WTC11 (cell line): ENCODE results near the gene PGF. TPM values are rescaled to one million over a fixed set of nuclear protein-coding genes. Genes with fewer than 3 reads are reported as not detected.

ENCODE experiments used
- ATAC-seq: fragments of 200-7000 bp; cut with Tn5 transposase; 2 replicates; pipeline ENCODE4 v1.10.0; 2021; ENCODE audit warnings: mild to moderate bottlenecking, moderate library complexity
- CTCF ChIA-PET: fragments of 300-600 bp; sonication (Branson Sonifier 250); formaldehyde crosslinking; loops from one replicate; lab custom pipeline; 2021; ENCODE audit warnings: antibody characterized with exemption; lab: Charles Lee
- POLR2A ChIA-PET: fragments of 350-600 bp; sonication (Branson Sonifier 250); formaldehyde crosslinking; loops from one replicate; lab custom pipeline; 2021; ENCODE audit warnings: antibody characterized with exemption; lab: Charles Lee
- DNase-seq: peaks from one replicate; pipeline ENCODE4 v3.0.0; 2021; ENCODE audit warnings: low spot score
- H3K27ac Mint-ChIP-seq: 2 replicates; pipeline ENCODE4 v1.8.0; 2021; ENCODE audit warnings: mixed read lengths
- H3K27me3 Mint-ChIP-seq: 2 replicates; pipeline ENCODE4 v1.8.0; 2021; ENCODE audit warnings: low read depth, mild to moderate bottlenecking, moderate library complexity, mixed read lengths
- H3K36me3 Mint-ChIP-seq: 2 replicates; pipeline ENCODE4 v1.8.0; 2021; ENCODE audit warnings: mixed read lengths
- H3K4me1 Mint-ChIP-seq: 2 replicates; pipeline ENCODE4 v1.8.0; 2022; ENCODE audit warnings: mixed read lengths
- H3K4me3 Mint-ChIP-seq: 2 replicates; pipeline ENCODE4 v1.8.0; 2021; ENCODE audit warnings: mild to moderate bottlenecking, moderate library complexity, mixed read lengths
- H3K9me3 Mint-ChIP-seq: 2 replicates; pipeline ENCODE4 v1.8.0; 2021; ENCODE audit warnings: mixed read lengths
- CBFB ChIP-seq: sonication (generic); formaldehyde crosslinking; IDR thresholded peaks from 2 replicates; pipeline ENCODE4 v1.8.1; 2022; ENCODE audit warnings: mild to moderate bottlenecking, low read depth, missing genetic modification reagents
- CREM ChIP-seq: sonication (generic); formaldehyde crosslinking; IDR thresholded peaks from 2 replicates; pipeline ENCODE4 v1.8.1; 2022; ENCODE audit warnings: mild to moderate bottlenecking, missing genetic modification reagents, moderate library complexity
- JUN ChIP-seq: sonication (generic); formaldehyde crosslinking; IDR thresholded peaks from 2 replicates; pipeline ENCODE4 v1.8.0; 2023; ENCODE audit warnings: mild to moderate bottlenecking, missing genetic modification reagents
- MXD4 ChIP-seq: fragments of 250-450 bp; sonication (Bioruptor Pico); IDR thresholded peaks from 2 replicates; pipeline ENCODE4 v1.8.0; 2021; ENCODE audit warnings: mild to moderate bottlenecking, moderate library complexity, borderline replicate concordance
- NFATC4 ChIP-seq: fragments of 250-450 bp; sonication (Bioruptor Pico); IDR thresholded peaks from 2 replicates; pipeline ENCODE4 v1.9.0; 2021; ENCODE audit warnings: mild to moderate bottlenecking
- NFYB ChIP-seq: sonication (generic); formaldehyde crosslinking; conservative IDR thresholded peaks from 2 replicates; pipeline ENCODE4 v1.8.0; 2022; ENCODE audit warnings: low read depth, missing genetic modification reagents
- NR2C2 ChIP-seq: sonication (generic); formaldehyde crosslinking; IDR thresholded peaks from 2 replicates; pipeline ENCODE4 v1.8.0; 2022; ENCODE audit warnings: mild to moderate bottlenecking, missing genetic modification reagents
- SMAD4 ChIP-seq: sonication (generic); formaldehyde crosslinking; IDR thresholded peaks from 2 replicates; pipeline ENCODE4 v1.8.0; 2022; ENCODE audit warnings: mild to moderate bottlenecking, missing genetic modification reagents
- SP1 ChIP-seq: sonication (generic); formaldehyde crosslinking; conservative IDR thresholded peaks from 2 replicates; pipeline ENCODE4 v1.8.1; 2022; ENCODE audit warnings: missing genetic modification reagents
- TCF7 ChIP-seq: sonication (generic); formaldehyde crosslinking; IDR thresholded peaks from 2 replicates; pipeline ENCODE4 v1.8.0; 2022; ENCODE audit warnings: mild to moderate bottlenecking, low read depth, missing genetic modification reagents, moderate library complexity
- ZBTB21 ChIP-seq: sonication (generic); formaldehyde crosslinking; IDR thresholded peaks from 2 replicates; pipeline ENCODE4 v1.8.1; 2023; ENCODE audit warnings: mild to moderate bottlenecking, missing genetic modification reagents, borderline replicate concordance
- ZNF232 ChIP-seq: sonication (generic); formaldehyde crosslinking; IDR thresholded peaks from 2 replicates; pipeline ENCODE4 v1.8.0; 2022; ENCODE audit warnings: mild to moderate bottlenecking, missing genetic modification reagents
- total RNA-seq: library from RNA; stranded (reverse); gene quantifications from 3 replicates; pipeline ENCODE4 v1.2.3, GENCODE V29; 2021
- TF ChIP-seq, protein P1 (sequence below): sonication (generic); formaldehyde crosslinking; IDR thresholded peaks from 2 replicates; pipeline ENCODE4 v1.8.0; 2023; ENCODE audit warnings: missing genetic modification reagents
- TF ChIP-seq, protein P2 (sequence below): sonication (generic); formaldehyde crosslinking; IDR thresholded peaks from 2 replicates; pipeline ENCODE4 v1.8.1; 2023; ENCODE audit warnings: mild to moderate bottlenecking, missing genetic modification reagents, moderate library complexity
- TF ChIP-seq, protein P3 (sequence below): sonication (generic); formaldehyde crosslinking; IDR thresholded peaks from 2 replicates; pipeline ENCODE4 v1.8.1; 2022; ENCODE audit warnings: mild to moderate bottlenecking, moderate library complexity, missing genetic modification reagents
- TF ChIP-seq, protein P4 (sequence below): fragments of 250-450 bp; sonication (Bioruptor Pico); IDR thresholded peaks from 2 replicates; pipeline ENCODE4 v1.9.0; 2021; ENCODE audit warnings: mild to moderate bottlenecking
- TF ChIP-seq, protein P5 (sequence below): sonication (generic); formaldehyde crosslinking; IDR thresholded peaks from 2 replicates; pipeline ENCODE4 v1.8.1; 2023; ENCODE audit warnings: mild to moderate bottlenecking, missing genetic modification reagents, moderate library complexity
- TF ChIP-seq, protein P6 (sequence below): sonication (generic); formaldehyde crosslinking; IDR thresholded peaks from 2 replicates; pipeline ENCODE4 v1.8.0; 2022; ENCODE audit warnings: missing genetic modification reagents
- TF ChIP-seq, protein P7 (sequence below): sonication (generic); formaldehyde crosslinking; IDR thresholded peaks from 2 replicates; pipeline ENCODE4 v1.8.0; 2022; ENCODE audit warnings: mild to moderate bottlenecking, missing genetic modification reagents
- TF ChIP-seq, protein P8 (sequence below): sonication (generic); formaldehyde crosslinking; IDR thresholded peaks from 2 replicates; pipeline ENCODE4 v1.8.1; 2022; ENCODE audit warnings: mild to moderate bottlenecking, missing genetic modification reagents, moderate library complexity, borderline replicate concordance
- TF ChIP-seq, protein P9 (sequence below): sonication (generic); formaldehyde crosslinking; IDR thresholded peaks from 2 replicates; pipeline ENCODE4 v1.8.0; 2022; ENCODE audit warnings: mild to moderate bottlenecking, missing genetic modification reagents

Gene PGF
- total RNA-seq, 1 experiment from 2014 or later, result 6.7 TPM

DNA sequence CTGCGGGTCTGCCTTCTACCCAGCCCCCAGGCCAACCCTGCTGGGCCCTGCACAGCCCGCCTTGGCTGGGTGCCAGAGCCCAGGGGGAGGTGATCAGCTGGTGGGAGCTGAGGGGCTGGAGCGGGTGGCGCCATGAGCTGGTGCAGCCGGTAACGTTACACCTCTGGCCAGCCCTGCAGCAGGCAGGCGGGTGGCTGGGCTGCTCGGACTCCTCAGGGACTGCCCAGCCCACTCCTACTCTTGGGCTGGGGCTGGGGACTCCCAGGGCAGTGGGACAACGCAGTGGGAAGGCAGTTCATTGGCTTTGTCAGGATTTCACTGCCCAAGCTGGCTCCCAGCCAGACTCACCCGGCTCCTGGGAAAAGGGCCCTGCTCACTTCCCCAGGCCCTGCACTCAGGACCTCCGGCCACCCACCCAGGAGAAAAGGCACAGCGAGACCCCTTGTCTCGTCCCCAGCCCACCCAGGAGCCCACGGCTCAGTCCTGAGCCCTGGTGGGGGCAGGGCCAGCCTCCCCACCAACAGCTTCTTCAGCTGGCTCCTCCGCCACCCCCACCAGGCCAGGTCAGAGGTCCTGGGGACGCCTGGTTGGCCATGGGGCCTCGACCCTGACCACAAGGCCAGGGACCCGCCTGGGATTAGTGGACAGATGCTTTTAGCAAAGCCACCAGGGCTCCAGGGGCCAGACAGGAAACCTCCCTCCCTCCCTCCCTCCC, 1.0 kb downstream of the PGF start (continued):
- TF ChIP-seq, protein P1, sequence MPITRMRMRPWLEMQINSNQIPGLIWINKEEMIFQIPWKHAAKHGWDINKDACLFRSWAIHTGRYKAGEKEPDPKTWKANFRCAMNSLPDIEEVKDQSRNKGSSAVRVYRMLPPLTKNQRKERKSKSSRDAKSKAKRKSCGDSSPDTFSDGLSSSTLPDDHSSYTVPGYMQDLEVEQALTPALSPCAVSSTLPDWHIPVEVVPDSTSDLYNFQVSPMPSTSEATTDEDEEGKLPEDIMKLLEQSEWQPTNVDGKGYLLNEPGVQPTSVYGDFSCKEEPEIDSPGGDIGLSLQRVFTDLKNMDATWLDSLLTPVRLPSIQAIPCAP (CRISPR knock-in tag), result no peak
- TF ChIP-seq ZNF232 (CRISPR knock-in tag), result no peak
- TF ChIP-seq, protein P2, sequence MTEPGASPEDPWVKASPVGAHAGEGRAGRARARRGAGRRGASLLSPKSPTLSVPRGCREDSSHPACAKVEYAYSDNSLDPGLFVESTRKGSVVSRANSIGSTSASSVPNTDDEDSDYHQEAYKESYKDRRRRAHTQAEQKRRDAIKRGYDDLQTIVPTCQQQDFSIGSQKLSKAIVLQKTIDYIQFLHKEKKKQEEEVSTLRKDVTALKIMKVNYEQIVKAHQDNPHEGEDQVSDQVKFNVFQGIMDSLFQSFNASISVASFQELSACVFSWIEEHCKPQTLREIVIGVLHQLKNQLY (CRISPR knock-in tag), result no peak
- TF ChIP-seq, protein P3, sequence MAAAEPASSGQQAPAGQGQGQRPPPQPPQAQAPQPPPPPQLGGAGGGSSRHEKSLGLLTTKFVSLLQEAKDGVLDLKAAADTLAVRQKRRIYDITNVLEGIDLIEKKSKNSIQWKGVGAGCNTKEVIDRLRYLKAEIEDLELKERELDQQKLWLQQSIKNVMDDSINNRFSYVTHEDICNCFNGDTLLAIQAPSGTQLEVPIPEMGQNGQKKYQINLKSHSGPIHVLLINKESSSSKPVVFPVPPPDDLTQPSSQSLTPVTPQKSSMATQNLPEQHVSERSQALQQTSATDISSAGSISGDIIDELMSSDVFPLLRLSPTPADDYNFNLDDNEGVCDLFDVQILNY, result no peak
- TF ChIP-seq, protein P4, sequence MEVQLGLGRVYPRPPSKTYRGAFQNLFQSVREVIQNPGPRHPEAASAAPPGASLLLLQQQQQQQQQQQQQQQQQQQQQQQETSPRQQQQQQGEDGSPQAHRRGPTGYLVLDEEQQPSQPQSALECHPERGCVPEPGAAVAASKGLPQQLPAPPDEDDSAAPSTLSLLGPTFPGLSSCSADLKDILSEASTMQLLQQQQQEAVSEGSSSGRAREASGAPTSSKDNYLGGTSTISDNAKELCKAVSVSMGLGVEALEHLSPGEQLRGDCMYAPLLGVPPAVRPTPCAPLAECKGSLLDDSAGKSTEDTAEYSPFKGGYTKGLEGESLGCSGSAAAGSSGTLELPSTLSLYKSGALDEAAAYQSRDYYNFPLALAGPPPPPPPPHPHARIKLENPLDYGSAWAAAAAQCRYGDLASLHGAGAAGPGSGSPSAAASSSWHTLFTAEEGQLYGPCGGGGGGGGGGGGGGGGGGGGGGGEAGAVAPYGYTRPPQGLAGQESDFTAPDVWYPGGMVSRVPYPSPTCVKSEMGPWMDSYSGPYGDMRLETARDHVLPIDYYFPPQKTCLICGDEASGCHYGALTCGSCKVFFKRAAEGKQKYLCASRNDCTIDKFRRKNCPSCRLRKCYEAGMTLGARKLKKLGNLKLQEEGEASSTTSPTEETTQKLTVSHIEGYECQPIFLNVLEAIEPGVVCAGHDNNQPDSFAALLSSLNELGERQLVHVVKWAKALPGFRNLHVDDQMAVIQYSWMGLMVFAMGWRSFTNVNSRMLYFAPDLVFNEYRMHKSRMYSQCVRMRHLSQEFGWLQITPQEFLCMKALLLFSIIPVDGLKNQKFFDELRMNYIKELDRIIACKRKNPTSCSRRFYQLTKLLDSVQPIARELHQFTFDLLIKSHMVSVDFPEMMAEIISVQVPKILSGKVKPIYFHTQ (CRISPR knock-in tag), result no peak
- TF ChIP-seq, protein P5, sequence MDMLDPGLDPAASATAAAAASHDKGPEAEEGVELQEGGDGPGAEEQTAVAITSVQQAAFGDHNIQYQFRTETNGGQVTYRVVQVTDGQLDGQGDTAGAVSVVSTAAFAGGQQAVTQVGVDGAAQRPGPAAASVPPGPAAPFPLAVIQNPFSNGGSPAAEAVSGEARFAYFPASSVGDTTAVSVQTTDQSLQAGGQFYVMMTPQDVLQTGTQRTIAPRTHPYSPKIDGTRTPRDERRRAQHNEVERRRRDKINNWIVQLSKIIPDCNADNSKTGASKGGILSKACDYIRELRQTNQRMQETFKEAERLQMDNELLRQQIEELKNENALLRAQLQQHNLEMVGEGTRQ (CRISPR knock-in tag), result no peak

DNA sequence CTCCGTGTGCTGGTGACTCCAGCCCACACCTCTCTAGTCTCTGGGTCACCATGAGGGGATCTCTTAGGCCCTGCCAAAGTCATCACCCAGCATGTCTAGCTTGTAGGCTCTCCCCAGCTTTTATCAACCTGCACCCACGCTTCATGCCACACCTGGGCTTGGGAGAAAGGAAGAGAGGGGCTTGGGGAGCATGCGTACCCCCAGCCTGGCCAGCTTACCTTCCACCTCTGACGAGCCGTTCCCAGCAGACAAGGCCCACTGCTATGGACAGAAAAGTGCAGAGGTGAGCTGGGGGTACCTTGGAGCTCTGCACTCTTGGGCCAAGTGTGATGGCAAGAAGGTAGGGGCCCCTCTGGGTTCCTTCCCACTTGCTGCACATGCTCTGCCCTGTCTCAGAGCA, 1.7 kb downstream of the PGF start:
- Mint-ChIP-seq H3K36me3 (no peaks in the 10 kb centered on the region), H3K9me3 (no peaks in the 10 kb centered on the region), H3K4me1 (peaks cover 12% of the 10 kb centered on the region), H3K27ac (no peak overlapping the region; the same call in 1 of the 2 replicates), H3K27me3 (peaks cover 15% of the 10 kb centered on the region), H3K4me3 (no peak overlapping the region)
- ChIA-PET POLR2A (no interaction called here), CTCF (interaction anchor here (0.6 to 3.0 kb wide), 5 partner anchors 8 to 116 kb away, joined by 3 to 54 read pairs (median 3); partner anchors contain the start of gene ZC2HC1C)
- ATAC-seq (no peak), DNase-seq (no peak)
- TF ChIP-seq, protein P6, sequence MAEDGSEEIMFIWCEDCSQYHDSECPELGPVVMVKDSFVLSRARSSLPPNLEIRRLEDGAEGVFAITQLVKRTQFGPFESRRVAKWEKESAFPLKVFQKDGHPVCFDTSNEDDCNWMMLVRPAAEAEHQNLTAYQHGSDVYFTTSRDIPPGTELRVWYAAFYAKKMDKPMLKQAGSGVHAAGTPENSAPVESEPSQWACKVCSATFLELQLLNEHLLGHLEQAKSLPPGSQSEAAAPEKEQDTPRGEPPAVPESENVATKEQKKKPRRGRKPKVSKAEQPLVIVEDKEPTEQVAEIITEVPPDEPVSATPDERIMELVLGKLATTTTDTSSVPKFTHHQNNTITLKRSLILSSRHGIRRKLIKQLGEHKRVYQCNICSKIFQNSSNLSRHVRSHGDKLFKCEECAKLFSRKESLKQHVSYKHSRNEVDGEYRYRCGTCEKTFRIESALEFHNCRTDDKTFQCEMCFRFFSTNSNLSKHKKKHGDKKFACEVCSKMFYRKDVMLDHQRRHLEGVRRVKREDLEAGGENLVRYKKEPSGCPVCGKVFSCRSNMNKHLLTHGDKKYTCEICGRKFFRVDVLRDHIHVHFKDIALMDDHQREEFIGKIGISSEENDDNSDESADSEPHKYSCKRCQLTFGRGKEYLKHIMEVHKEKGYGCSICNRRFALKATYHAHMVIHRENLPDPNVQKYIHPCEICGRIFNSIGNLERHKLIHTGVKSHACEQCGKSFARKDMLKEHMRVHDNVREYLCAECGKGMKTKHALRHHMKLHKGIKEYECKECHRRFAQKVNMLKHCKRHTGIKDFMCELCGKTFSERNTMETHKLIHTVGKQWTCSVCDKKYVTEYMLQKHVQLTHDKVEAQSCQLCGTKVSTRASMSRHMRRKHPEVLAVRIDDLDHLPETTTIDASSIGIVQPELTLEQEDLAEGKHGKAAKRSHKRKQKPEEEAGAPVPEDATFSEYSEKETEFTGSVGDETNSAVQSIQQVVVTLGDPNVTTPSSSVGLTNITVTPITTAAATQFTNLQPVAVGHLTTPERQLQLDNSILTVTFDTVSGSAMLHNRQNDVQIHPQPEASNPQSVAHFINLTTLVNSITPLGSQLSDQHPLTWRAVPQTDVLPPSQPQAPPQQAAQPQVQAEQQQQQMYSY (CRISPR knock-in tag), result no peak
- no peak for TF ChIP-seq NR2C2
- no peak for TF ChIP-seq SP1 (CRISPR knock-in tag)
- no peak for TF ChIP-seq TCF7 (CRISPR knock-in tag)
- no peak for TF ChIP-seq ZBTB21
- TF ChIP-seq, protein P2 (CRISPR knock-in tag), result no peak
- no peak for TF ChIP-seq CREM
- TF ChIP-seq NFYB, result no peak
- TF ChIP-seq, protein P7, sequence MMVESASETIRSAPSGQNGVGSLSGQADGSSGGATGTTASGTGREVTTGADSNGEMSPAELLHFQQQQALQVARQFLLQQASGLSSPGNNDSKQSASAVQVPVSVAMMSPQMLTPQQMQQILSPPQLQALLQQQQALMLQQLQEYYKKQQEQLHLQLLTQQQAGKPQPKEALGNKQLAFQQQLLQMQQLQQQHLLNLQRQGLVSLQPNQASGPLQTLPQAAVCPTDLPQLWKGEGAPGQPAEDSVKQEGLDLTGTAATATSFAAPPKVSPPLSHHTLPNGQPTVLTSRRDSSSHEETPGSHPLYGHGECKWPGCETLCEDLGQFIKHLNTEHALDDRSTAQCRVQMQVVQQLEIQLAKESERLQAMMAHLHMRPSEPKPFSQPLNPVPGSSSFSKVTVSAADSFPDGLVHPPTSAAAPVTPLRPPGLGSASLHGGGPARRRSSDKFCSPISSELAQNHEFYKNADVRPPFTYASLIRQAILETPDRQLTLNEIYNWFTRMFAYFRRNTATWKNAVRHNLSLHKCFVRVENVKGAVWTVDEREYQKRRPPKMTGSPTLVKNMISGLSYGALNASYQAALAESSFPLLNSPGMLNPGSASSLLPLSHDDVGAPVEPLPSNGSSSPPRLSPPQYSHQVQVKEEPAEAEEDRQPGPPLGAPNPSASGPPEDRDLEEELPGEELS (CRISPR knock-in tag), result no peak
- TF ChIP-seq, protein P8, sequence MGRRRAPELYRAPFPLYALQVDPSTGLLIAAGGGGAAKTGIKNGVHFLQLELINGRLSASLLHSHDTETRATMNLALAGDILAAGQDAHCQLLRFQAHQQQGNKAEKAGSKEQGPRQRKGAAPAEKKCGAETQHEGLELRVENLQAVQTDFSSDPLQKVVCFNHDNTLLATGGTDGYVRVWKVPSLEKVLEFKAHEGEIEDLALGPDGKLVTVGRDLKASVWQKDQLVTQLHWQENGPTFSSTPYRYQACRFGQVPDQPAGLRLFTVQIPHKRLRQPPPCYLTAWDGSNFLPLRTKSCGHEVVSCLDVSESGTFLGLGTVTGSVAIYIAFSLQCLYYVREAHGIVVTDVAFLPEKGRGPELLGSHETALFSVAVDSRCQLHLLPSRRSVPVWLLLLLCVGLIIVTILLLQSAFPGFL (CRISPR knock-in tag), result no peak
- TF ChIP-seq CBFB (CRISPR knock-in tag), result no peak
- TF ChIP-seq SMAD4, result no peak
- no peak for TF ChIP-seq MXD4 (CRISPR knock-in tag)
- TF ChIP-seq NFATC4, result no peak
- no peak for TF ChIP-seq JUN (CRISPR knock-in tag)
- TF ChIP-seq, protein P9, sequence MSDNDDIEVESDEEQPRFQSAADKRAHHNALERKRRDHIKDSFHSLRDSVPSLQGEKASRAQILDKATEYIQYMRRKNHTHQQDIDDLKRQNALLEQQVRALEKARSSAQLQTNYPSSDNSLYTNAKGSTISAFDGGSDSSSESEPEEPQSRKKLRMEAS (CRISPR knock-in tag), result no peak
